GM08714 (cell line): ENCODE measurements around the gene LRRC71.

Source experiments
- H3K4me3 ChIP-seq: fragments of 200-500 bp; sonication (Bioruptor generic); 2 replicates; pipeline ENCODE4 v1.5.1; 2014; ENCODE audit warnings: mild to moderate bottlenecking, low read length, inconsistent platforms
- ZNF274 ChIP-seq: IDR thresholded peaks from 2 replicates; pipeline ENCODE4 v1.6.1; 2012; ENCODE audit warnings: mild to moderate bottlenecking, low read depth, low read length

LRRC71 gene

GRCh38 chr1:156935505-156936128, 15.2 kb downstream of the LRRC71 start:
- no peak overlapping the region for H3K4me3 ChIP-seq
- TF ChIP-seq ZNF274 = no peak

GRCh38 chr1:156936191-156936590, 15.8 kb downstream of the LRRC71 start:
- no peak for TF ChIP-seq ZNF274

GRCh38 chr1:156936721-156937220, 16.3 kb downstream of the LRRC71 start:
- no peak for TF ChIP-seq ZNF274
- no peak overlapping the region for H3K4me3 ChIP-seq

More at GRCh38 chr1:156936191-156936590, 15.8 kb downstream of the LRRC71 start:
- H3K4me3 ChIP-seq = no peak overlapping the region

GRCh38 chr1:156937883-156938282, 17.5 kb downstream of the LRRC71 start:
- no peak for TF ChIP-seq ZNF274
- no peak overlapping the region for H3K4me3 ChIP-seq

GRCh38 chr1:156938813-156939212, 18.4 kb downstream of the LRRC71 start:
- H3K4me3 ChIP-seq = no peak overlapping the region
- TF ChIP-seq ZNF274 = no peak

- no peak for TF ChIP-seq ZNF274
- H3K4me3 ChIP-seq = no peak overlapping the region
Observed at GRCh38 chr1:156939786-156940334, 19.4 kb downstream of the LRRC71 start.

- TF ChIP-seq ZNF274 = no peak
Observed at GRCh38 chr1:156941675-156942074, 21.2 kb downstream of the LRRC71 start.

GRCh38 chr1:156942176-156942575, 21.7 kb downstream of the LRRC71 start:
- H3K4me3 ChIP-seq = no peak overlapping the region
- no peak for TF ChIP-seq ZNF274

More at GRCh38 chr1:156941675-156942074, 21.2 kb downstream of the LRRC71 start:
- no peak overlapping the region for H3K4me3 ChIP-seq

- no peak for TF ChIP-seq ZNF274
- no peak overlapping the region for H3K4me3 ChIP-seq
Observed at GRCh38 chr1:156942576-156942975, 22.1 kb downstream of the LRRC71 start.

GRCh38 chr1:156943756-156944155, 23.3 kb downstream of the LRRC71 start:
- TF ChIP-seq ZNF274 = no peak
- no peak overlapping the region for H3K4me3 ChIP-seq

GRCh38 chr1:156944268-156944667, 23.8 kb downstream of the LRRC71 start:
- H3K4me3 ChIP-seq = no peak overlapping the region
- no peak for TF ChIP-seq ZNF274

GRCh38 chr1:156944848-156945247, 24.4 kb downstream of the LRRC71 start:
- H3K4me3 ChIP-seq = no peak overlapping the region
- TF ChIP-seq ZNF274 = no peak

GRCh38 chr1:156945881-156946661, 25.6 kb downstream of the LRRC71 start:
- no peak overlapping the region for H3K4me3 ChIP-seq
- TF ChIP-seq ZNF274 = no peak

GRCh38 chr1:156947127-156947526, 26.7 kb downstream of the LRRC71 start:
- TF ChIP-seq ZNF274 = no peak
- no peak overlapping the region for H3K4me3 ChIP-seq
